HEK293T (cell line): ENCODE results near the gene BTG4.

Experiments used
- CTCF ChIA-PET: fragments of 350-600 bp; formaldehyde crosslinking; extraction: SDS; loops from one replicate; lab custom pipeline; 2021; ENCODE audit warnings: antibody characterized with exemption, inconsistent platforms; lab: Yijun Ruan, JAX
- POLR2A ChIA-PET: fragments of 350-600 bp; formaldehyde crosslinking; extraction: SDS; loops from one replicate; lab custom pipeline; 2020; ENCODE audit warnings: antibody characterized with exemption, inconsistent platforms; lab: Yijun Ruan, JAX
- DNase-seq: peaks from one replicate; pipeline ENCODE4 v3.0.0; 2012; ENCODE audit warnings: mixed read lengths; ENCODE audit errors: extremely low spot score
- SP1 ChIP-seq: fragments of 450-650 bp; IDR thresholded peaks from 2 replicates; pipeline ENCODE4 v1.6.1; 2017

BTG4 gene

DNA sequence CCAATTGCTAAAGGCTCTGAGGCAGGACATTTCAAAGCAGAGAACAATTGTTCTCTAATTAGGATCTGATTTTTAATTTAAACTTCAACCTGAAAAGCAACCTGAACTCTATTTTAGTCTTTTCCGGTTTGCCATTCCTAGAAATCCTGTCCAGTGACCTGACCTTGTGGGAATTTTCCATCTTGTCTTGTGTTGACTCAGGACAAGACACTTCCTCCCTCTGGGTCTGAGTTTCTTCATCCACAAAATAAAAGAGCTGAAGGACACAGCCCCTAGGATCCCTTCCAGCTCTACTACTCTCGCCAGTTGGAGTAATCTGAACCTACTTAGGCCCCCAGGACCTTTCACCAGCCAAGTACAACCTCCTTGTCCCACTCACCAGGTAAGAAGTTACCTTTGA lies 66.6 kb downstream of the BTG4 start:
- TF ChIP-seq SP1: no peak
- no peak for DNase-seq
- ChIA-PET POLR2A (no interaction called here), CTCF (interaction anchor here (1.2 to 2.8 kb wide), 3 partner anchors 8 to 163 kb away, joined by 6 to 21 read pairs (median 11); no protein-coding TSS in a partner anchor)
